Measurements from ENCODE around the gene CALML6. TPM values are rescaled to one million over a fixed set of nuclear protein-coding genes. Genes with fewer than 3 reads are reported as not detected.
A peak's percentile ranks its signal among the peaks of the same experiment; 100 is the strongest.

CALML6 gene
- total RNA-seq, 1 experiment from 2014 or later = not detected

DNA sequence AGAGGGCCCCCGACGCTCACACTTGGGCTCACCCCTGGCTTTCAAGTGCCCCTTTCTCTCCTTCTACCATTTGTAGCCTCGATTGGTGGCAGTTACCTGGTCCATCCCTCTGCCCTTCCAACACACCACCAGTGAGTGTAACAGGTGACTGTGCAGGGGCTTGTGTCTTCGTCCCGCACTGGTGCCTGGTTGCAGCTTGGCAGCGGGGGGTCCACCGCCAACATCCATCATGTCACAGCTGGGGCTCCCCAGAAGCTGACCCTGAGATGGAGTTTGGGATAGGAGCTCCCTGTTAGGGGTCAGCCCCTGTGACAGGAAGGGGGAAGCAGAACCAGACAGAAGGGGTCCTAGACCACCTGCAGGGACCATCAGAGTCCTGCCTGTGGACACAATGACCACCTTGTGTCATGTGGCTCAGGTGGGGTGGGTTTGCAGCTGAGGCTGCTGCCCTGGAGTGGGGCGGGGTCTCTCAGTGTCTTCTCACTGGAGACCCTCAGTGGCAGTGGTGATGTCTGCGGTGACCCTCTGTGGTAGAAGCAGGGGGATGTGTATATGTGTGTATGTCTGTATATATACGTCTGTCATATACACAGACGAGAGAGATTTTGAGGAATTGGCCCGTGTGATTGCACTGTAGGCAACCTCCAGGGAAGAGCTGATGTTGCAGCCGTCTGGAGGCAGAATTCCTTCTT lies 3.6 kb upstream of the CALML6 start:
- DNase-seq (ENCODE audit: low read depth) = no peak

DNA sequence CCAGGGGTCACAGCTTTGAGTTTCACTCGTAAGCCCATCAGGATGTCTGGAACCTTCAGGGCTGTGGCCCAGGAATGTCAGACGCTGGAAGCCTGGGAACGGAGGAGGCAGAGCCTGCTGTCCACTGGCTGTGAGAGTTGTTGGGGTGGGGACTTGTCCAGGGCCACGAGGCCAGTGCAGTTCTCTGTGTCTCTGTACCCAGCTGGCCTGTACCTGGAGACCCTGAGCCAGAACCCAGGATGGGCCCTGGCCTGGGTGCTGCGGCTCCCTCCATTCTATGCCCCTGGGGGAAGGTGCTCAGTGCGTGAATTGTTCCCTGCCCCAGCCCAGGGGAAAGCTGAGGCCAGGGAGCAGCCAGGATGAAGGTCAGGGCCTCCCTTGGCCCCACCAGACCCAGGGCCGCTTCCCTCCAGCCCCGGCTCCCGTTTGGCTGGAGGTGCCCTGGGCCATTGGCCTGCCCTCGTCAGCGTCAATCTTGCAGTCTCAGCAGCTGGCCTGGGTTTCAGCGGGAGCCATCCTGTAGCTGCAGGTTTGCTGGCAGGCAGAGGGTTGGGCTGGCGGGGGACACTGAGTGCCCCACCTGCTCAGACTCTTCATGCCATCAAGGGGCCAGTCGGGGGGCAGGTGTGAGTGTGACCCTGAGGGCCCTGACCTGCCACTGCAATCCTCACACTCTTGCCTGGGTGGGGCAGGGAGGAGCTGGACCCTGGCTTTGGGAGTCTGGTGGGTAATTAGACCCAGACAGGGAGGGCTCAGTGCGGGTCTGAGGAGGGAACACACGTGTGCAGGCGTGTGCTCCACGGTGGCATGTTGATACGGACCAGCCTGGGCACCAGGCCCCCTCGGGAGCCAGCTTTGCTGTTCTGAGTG lies 724 bp upstream of the CALML6 start:
- DNase-seq (ENCODE audit: low read depth) = no peak

DNA sequence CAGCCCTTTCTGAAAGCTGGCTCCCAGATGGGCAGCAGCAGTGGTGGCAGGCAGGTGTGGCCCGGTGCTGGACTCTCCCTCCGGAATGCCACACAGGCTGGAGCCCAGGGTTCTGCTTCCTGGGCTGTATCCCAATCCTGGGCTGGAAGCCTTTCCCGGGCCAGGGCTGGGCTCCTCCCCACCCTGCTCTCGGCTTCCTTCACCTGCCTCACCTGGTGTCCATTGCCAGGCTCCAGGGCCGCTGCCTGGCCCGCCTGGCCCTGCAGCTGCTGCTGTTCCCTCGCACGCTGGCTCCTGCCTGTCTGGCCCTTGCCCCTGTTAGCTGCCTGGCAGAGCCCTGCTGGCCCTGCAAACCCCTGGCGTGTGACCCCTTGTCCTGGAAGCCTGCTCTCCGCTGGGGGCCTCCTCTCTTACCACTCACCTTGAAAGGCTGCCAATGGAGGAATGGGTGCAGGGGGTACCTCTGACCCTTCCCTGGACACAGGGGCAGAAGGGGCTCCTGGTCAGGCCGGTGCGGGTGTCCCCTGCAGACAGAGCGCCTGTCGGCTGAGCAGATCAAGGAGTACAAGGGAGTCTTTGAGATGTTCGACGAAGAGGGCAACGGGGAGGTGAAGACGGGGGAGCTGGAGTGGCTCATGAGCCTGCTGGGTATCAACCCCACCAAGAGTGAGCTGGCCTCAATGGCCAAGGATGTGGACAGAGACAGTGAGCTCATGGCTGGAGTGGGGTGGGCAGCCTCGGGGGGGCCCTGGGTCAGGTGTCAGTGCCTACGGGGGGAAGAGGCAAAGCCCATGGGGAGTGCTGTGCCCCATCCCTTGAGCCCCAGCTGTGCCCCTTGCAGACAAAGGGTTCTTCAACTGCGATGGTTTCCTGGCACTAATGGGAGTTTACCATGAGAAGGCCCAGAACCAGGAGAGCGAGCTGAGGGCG lies 1.1 kb downstream of the CALML6 start:
- no peak for DNase-seq (ENCODE audit: low read depth)

DNA sequence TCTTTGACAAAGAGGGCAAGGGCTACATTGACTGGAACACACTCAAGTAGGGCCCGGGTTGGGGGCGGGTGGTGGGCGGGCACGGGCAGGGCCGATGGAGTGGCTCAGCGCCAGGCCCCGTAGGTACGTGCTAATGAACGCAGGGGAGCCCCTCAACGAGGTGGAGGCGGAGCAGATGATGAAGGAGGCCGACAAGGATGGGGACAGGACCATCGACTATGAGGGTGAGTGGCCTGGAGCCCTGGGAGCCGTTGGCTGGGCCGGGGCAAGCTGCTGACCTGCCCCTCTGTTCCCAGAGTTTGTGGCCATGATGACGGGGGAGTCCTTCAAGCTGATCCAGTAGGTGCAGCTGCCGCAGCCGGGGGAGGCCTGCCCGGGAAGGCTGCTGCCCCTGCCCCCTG lies 1.8 kb downstream of the CALML6 start:
- no peak for DNase-seq (ENCODE audit: low read depth)

DNA sequence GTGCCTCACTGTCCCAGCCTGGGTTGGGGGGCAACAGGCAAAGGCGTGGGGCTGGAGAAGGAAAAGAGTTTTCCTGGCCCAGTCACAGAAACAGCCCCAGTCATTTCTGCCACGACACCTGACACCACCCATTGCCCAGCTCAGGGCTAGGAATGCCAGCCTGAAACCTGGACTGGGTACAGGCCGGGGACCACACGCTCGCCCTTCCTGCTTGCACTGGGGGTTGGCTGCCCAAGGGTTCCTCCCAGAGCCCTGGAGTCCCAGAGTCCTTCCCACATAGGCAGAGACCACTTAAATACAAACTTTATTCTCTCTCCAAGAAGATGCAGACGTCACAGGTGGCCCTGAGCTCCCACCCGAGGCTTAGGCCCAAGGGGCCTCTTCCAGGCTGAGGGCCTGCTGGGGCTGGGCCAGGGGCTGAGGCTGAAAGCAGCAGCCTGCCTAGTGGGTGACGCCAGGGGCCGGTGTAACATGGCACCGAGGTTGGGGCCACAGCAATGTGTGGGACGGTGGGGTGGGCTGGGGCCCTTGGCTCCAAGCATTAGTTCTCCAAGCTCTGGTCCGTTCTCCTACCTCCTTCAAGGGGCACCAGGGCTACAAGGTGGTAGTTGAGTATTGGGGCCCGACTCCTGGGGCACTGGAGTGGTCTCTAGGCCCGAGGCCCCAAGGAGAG lies 2.4 kb downstream of the CALML6 start:
- no peak for DNase-seq (ENCODE audit: low read depth)

DNA sequence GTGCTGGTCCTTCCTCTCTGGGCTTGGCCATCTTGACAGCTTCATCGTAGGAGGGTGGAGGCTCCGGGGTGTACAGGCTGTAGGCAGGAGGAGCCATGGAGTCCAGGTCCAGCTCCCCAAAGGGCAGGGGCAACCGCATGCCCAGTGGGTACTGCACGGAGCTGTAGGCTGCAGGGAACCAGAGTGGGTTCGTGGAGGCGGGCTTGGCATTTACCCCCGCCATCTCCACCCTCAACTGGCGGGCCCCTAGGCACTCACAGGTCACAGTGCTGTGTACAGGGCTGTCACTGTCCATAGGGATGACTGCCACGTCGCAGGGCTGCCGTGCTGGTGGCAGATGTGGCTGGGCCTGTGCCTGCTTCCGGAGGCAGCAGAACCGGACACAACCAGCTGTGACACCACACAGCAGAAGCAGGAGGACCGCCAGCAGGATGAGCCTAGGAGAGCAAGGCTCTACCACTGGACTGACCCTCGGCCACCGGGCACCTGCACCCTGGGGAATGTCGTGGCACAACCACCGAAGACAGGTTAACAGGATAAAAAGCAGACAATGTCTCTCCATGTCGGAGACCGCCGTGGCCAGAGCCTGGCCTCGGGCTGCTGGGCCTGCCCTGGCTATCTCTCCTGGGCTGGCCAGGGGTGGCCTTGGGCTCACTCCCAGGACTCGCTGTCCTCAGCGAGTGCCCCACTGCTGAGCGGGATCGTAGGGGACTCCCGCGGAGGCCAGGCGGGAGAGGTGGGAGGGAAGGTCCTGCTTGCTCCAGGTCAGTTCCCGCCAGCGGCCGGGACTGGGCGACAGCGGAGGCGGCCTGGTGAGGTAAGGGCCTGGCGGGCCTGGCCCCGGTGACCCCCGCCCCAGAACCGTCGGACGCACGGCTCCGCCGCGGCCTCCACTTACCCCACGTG lies 3.2 kb downstream of the CALML6 start:
- no peak for DNase-seq (ENCODE audit: low read depth)

DNA sequence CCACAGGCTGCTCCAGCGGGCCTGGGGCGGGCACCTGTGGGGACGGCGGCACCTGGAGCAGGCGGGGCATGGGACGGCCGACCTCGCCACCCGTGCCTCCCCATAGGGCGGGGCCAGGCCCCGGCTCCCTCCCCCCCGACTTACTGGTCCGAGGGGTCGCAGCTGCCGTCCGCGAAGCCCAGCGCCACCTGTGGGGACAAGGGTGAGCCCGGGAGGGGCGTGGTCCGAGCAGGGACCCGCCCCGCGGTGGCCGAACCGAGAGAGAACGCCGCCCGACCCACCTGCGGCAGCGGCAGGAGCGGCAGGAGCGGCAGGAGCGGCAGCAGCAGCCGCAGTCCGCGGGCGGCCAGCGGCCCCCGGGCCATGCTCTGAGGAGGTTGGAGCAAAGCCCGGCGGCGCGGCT lies 3.8 kb downstream of the CALML6 start, which contains the start of gene TMEM52:
Gene TMEM52 (minus strand): TSS at position 379 of the 403 bp plus-strand sequence. CDS start 14 bp downstream, at position 365.
- no peak for DNase-seq (ENCODE audit: low read depth)

DNA sequence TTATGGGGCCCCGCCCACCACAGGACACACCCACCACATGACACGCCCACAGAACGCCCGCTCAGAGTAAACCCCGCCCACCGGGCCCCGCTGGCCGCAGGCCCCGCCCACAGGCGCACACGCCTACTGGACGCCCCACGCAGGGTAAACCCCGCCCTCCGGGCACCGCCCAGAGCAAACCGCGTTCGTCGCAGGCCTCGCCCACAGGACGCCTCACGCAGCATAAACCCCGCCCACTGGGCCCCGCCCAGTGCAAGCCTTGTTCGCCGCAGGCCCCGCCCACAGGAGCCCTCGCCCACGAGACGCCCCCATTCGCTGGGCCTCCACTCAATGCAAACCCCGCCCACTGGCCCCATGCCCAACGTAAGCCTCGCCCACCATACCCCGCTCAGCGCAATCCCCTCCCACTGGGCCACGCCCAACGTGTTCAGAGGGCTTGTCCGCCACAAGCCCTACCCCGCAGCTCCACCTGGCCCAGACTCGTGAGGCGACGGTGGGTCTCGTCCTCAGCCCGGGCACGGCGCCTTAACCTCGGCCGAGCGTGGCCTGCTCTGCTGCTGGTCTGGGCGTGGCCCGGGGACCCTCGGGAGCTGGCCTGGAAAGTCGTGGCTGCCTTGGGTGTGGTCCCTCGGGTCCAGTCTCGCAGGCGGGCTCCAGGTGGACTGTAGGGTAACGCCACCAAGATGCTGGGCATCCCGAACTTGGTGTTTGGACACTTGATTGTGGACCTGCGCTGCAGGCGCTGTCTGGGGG lies 4.4 kb downstream of the CALML6 start:
- DNase-seq (ENCODE audit: low read depth) = peak; percentile 93

DNA sequence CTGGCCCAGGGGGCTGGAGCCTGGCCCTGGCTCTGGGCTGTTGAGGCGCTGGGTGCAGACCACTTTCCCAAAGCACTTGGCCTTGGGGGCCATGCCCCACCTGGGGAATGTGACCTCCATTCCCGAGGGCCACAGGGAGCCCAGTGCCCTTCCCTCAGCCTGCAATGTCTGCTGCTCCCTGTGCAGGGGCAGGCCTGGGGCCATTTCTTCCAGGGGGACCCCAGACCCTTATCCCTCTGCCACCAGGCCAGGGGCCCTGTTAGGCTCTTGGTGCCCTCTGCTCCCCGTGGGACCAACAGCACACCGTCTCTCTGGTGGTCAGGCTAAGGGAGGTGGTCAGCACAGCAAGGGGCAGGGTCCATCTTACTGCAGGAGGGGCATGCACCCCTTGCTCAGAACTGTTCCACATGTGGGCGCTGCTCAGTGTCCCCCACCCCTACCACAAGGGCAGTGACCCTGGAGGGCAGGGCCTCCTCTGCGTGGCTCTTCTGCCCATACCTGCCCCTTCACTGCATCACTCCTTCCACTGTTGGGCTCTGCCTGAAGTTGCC lies 5.1 kb downstream of the CALML6 start:
- DNase-seq (ENCODE audit: low read depth) = no peak

DNA sequence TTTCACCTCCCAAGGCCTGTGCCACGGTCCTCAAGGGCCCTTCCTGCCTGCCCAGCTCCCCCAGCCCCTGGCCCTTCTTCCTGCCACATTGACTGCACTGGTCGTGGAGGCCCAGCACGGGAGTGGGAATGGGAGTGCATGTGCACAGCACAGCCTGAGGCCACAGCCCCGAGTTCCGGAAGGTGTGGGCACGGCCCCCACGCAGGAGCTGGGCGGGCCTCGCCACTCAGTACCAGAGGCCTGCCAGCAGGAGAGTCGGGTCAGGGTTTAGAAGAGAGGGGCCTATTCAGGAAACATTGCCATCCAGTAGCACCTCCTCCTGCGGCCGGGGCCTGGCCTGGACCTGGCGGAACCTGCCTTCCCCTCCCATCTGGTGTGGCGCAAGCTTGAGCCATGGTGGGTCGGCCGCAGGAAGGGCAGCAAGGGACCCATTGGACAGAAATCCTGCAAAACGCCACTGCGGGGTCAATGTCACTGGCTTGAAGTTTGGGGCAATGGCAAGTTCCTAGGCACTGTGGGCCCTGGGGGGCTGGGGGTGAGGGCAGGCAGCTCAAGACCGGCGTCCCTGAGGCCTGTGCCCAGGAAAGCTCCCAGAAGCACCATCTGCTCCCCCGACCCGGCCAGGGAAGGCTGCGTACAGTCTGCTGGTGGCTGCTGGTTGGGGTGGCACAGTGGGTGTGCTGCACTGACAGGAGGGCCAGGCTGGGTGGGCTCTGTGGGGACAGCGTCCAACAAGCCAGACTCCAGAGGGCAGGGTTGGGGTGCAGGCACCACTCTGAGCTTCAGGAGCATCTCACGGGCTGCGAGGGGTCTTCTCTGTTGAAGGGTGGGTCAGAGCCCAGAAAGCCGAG lies 5.8 kb downstream of the CALML6 start:
- no peak for DNase-seq (ENCODE audit: low read depth)

DNA sequence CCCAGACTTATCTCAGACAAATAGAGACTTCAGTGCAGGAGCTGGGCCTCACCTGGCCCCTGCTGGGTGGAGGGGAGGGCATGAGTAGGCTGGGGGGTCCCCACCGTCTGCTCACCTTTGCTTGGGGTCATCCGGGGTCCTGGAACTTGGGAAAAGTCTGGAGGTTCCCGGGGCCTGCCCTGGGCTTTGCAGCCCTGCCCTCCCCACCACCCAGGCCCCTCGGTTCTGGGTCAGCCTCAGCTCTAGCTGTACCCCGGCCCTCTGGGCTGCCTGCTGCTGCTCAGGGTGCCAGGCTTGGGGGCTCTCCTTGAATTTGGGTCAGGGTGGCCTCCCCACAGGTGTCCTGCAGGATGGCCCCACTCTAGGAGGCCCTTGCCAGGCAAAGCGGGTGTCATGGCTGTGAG lies 6.4 kb downstream of the CALML6 start:
- no peak for DNase-seq (ENCODE audit: low read depth)

DNA sequence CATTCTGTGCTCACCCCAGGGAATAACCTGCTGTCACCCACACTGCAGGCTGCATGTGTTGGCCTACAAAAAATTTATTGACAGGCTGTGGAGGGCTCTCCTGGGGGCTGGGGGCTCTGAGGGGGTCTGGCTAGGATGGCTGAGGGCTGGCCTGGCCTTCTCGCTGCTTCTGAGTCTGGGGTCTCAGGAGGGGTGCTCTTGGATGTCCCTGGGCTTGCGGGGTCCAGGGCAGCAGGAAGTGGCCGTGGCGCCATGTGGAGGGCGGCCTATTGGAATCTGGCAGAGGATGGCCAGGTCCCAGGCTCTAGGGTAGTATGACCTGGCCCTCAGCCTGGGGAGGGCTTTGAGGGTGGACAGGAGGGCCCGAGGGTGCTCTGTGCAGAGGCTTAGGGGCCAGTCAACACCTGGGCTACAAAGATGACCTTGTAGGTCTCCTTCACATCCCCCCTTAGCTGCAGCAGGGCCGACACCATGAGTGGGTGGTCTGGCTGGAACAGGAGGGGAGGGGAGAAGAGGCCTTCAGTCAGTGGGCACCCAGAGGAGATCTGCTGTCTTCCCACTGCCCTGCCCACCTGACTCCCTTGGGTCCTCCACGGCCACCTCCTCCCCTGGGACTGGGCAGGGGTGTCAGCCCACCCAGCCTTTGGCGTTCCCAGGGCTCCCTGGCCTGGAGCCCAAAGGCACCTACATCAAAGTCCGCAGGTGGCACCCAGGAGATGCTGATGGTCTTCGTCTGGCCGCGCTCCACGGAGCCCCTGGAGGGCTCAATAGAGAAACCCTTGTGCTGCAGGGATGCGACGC lies 7.0 kb downstream of the CALML6 start:
- DNase-seq (ENCODE audit: low read depth) = no peak

DNA sequence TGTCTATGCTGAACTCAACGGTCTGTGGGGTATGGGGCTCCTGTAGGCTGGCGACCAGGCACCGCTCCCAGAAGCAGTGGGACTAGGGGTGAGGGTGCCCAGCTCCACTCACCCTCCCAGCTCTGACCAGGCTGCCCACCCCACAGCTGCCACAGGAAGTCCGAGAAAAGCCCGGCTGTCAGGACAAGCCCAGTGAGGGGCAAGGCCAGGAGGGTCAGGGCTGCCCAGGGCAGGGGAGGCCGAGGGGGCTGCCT lies 7.6 kb downstream of the CALML6 start:
- no peak for DNase-seq (ENCODE audit: low read depth)

DNA sequence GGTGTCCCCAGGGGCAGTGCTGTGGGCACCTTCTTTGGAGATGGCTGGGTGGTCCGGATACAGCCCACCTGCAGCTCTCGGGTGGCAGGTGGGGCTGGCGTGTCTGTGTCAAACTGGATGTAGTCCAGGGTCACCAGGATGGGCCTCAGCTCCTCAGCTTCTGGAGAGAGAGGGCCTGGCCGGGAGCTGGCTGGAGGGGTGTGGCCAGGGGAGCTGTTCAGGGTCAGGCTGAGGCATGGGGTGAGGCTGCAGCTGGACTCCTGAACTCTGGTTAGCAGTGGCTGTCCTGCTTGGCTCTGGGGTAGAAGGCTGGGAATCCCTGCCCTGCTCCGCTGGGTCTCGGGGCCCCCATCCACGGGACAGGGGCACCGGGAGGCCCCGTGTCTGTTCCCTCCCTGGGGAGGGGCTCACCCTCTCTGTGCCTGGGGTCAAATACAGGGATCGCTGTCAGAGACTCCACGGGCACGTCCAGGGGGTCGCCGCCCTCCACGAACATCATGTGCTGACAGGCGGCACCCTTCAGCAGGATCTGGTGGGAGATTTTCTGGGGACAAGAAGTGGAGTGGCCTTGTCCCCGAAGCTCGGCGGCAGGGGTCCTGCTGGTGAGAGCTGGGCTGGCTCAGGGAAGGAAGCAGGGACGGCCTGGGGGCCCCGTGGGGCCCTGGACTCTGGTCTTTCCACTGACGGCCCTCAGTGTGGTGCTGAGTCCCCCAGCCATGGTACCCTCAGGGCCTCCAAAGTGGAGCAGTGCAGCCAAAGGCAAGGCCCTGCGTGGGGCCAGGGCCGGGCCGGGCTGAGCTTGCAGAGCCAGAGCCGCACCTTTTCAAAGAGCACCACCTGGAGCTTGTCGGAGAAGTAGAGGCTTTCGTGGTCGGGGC lies 8.1 kb downstream of the CALML6 start:
- no peak for DNase-seq (ENCODE audit: low read depth)

DNA sequence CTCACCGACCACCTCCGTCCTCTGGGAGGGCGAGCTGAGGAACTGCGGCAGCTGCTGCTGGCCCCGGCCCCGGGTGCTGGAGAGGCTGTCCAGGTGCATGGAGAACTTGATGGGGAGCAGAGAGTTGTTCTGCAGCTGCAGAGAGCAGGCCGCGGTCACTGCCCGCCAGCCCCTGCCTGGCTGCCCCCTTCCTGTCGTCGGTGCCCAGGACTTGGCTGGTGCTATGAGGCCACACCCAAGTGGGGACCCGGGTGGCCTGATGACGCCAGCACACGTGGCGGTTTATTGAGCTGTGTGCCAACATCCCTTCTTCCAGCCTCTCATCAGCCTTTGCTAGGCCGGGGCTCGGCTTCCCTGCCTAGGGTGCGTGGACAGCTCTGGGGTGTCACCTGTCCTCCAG lies 9.3 kb downstream of the CALML6 start:
- DNase-seq (ENCODE audit: low read depth) = no peak

DNA sequence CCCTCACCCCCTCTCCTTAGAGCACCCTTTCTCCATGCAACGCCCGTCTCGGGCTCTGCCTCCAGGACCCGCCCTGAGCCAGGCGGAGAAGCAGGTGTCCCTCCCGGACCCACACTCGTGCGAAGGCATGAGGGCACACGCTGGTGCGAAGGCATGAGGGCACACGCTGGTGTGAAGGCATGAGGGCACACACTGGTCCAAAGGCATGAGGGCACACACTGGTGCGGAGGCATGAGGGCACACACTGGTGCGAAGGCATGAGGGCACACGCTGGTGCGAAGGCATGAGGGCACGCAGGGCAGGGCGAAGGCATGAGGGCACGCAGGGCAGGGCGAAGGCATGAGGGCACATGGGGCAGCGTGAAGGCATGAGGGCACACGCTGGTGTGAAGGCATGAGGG lies 9.8 kb downstream of the CALML6 start:
- no peak for DNase-seq (ENCODE audit: low read depth)

Data from RPMI7951 (cell line).